ENCODE results near the gene BRIP1.

BRIP1 gene

DNA sequence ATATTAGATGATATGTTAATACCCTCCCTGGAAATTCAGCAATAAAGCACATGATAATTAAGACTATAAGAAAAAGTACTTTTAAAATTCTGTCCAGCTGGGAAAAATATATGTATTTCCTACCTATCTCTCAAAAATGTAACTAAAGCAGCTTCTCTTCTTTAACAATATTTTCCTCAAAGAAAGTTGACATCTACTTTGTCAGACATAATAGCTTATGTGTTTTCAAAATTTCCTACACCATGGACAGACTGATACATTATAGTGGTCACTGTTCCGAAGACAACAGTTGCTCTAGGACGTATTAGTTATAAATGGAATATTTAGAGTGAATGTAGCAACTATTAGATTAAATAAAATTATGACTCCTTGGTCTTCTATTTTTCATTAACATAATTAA lies 140.9 kb downstream of the BRIP1 start:
- TF ChIP-seq, protein P1, sequence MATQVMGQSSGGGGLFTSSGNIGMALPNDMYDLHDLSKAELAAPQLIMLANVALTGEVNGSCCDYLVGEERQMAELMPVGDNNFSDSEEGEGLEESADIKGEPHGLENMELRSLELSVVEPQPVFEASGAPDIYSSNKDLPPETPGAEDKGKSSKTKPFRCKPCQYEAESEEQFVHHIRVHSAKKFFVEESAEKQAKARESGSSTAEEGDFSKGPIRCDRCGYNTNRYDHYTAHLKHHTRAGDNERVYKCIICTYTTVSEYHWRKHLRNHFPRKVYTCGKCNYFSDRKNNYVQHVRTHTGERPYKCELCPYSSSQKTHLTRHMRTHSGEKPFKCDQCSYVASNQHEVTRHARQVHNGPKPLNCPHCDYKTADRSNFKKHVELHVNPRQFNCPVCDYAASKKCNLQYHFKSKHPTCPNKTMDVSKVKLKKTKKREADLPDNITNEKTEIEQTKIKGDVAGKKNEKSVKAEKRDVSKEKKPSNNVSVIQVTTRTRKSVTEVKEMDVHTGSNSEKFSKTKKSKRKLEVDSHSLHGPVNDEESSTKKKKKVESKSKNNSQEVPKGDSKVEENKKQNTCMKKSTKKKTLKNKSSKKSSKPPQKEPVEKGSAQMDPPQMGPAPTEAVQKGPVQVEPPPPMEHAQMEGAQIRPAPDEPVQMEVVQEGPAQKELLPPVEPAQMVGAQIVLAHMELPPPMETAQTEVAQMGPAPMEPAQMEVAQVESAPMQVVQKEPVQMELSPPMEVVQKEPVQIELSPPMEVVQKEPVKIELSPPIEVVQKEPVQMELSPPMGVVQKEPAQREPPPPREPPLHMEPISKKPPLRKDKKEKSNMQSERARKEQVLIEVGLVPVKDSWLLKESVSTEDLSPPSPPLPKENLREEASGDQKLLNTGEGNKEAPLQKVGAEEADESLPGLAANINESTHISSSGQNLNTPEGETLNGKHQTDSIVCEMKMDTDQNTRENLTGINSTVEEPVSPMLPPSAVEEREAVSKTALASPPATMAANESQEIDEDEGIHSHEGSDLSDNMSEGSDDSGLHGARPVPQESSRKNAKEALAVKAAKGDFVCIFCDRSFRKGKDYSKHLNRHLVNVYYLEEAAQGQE (IDR thresholded peaks at IDR 0.05; ENCODE audit: low read depth), result no peak
- TF ChIP-seq ZBTB7A (IDR thresholded peaks at IDR 0.05; ENCODE audit: low read depth) (no peak), YY1 (IDR thresholded peaks at IDR 0.05; ENCODE audit: low read depth) (no peak), FOXM1 (IDR thresholded peaks at IDR 0.05; ENCODE audit: borderline replicate concordance, low read depth) (no peak), EGR1 (IDR thresholded peaks at IDR 0.05) (no peak), NFIC (IDR thresholded peaks at IDR 0.05) (no peak)
- TF ChIP-seq, protein P2, sequence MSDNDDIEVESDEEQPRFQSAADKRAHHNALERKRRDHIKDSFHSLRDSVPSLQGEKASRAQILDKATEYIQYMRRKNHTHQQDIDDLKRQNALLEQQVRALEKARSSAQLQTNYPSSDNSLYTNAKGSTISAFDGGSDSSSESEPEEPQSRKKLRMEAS (IDR thresholded peaks at IDR 0.05), result no peak

- TF ChIP-seq, protein P3, sequence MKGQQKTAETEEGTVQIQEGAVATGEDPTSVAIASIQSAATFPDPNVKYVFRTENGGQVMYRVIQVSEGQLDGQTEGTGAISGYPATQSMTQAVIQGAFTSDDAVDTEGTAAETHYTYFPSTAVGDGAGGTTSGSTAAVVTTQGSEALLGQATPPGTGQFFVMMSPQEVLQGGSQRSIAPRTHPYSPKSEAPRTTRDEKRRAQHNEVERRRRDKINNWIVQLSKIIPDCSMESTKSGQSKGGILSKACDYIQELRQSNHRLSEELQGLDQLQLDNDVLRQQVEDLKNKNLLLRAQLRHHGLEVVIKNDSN (IDR thresholded peaks at IDR 0.05), result no peak
- TF ChIP-seq CREB1 (IDR thresholded peaks at IDR 0.05; ENCODE audit: low read depth), result no peak
- TF ChIP-seq TEAD4 (IDR thresholded peaks at IDR 0.05), result no peak
- TF ChIP-seq TCF12 (IDR thresholded peaks at IDR 0.05; ENCODE audit: low read depth), result no peak
Observed at GRCh38 chr17:61720016-61720795, 143.1 kb downstream of the BRIP1 start.

DNA sequence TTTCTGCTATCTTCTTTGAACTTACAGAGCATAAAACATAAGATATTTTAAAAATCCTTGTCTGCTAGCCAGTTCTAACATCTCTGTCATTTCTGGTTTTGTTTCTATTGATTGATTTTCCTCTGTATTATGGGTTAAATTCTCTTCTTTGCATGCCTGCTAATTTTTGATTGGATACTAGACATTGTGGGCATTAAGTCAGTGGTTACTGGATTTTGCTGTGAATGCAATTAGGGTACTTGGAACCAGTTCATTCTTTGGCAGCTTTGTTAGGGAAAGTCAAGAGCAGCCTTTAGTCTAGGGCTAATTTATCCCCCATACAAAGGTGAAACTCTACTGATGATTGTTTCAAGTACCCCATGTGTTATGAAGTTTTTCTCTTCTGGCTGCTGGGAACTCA lies 145.3 kb downstream of the BRIP1 start:
- no peak for TF ChIP-seq TCF12 (IDR thresholded peaks at IDR 0.05; ENCODE audit: low read depth)

- no peak for TF ChIP-seq RAD21 (IDR thresholded peaks at IDR 0.05; ENCODE audit: low read depth)
- no peak for TF ChIP-seq FOXM1 (IDR thresholded peaks at IDR 0.05; ENCODE audit: borderline replicate concordance, low read depth)
- TF ChIP-seq EP300 (IDR thresholded peaks at IDR 0.05; ENCODE audit: borderline replicate concordance), result no peak
- TF ChIP-seq TAF1 (IDR thresholded peaks at IDR 0.05; ENCODE audit: low read depth), result no peak
Observed at GRCh38 chr17:61717352-61717751, 146.0 kb downstream of the BRIP1 start.

DNA sequence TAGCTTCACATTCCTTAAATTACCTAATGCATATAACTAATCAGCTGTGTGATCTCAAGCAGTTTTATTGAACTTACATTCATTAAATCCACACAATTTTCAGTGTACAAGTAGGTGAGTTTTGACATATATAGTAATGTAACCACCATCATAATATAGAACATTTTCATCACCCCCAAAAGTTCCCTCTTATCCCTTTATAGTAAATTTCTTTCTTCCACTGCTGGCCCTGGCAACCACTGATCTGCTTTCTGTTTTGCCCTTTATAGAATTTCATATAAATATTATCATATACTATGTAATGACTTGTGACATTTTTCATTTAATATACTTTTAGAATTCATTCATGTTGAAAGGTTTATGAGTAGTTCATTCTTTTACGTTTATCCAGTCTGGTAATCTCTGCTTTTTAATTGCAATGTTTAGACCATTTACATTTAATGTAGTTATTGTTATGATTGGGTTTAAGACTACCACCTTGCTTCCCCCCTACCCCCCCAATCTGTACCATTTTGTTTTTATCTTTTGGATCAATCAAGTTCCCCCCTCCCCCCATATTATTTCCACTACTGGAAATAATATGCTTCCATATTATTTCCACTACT lies 147.0 kb downstream of the BRIP1 start:
- TF ChIP-seq RAD21 (IDR thresholded peaks at IDR 0.05; ENCODE audit: low read depth) (no peak), ZBTB7A (IDR thresholded peaks at IDR 0.05; ENCODE audit: low read depth) (no peak), CEBPB (IDR thresholded peaks at IDR 0.05) (no peak), YY1 (IDR thresholded peaks at IDR 0.05; ENCODE audit: low read depth) (no peak), TCF12 (IDR thresholded peaks at IDR 0.05; ENCODE audit: low read depth) (no peak), EGR1 (IDR thresholded peaks at IDR 0.05) (no peak), FOXM1 (IDR thresholded peaks at IDR 0.05; ENCODE audit: borderline replicate concordance, low read depth) (no peak), TAF1 (IDR thresholded peaks at IDR 0.05; ENCODE audit: low read depth) (no peak), CREB1 (IDR thresholded peaks at IDR 0.05; ENCODE audit: low read depth) (no peak), EP300 (IDR thresholded peaks at IDR 0.05; ENCODE audit: borderline replicate concordance) (no peak), NFIC (IDR thresholded peaks at IDR 0.05) (no peak), TEAD4 (IDR thresholded peaks at IDR 0.05) (no peak)
- TF ChIP-seq, protein P3 (IDR thresholded peaks at IDR 0.05), result no peak
- TF ChIP-seq, protein P2 (IDR thresholded peaks at IDR 0.05), result no peak
- TF ChIP-seq, protein P1 (IDR thresholded peaks at IDR 0.05; ENCODE audit: low read depth), result no peak

DNA sequence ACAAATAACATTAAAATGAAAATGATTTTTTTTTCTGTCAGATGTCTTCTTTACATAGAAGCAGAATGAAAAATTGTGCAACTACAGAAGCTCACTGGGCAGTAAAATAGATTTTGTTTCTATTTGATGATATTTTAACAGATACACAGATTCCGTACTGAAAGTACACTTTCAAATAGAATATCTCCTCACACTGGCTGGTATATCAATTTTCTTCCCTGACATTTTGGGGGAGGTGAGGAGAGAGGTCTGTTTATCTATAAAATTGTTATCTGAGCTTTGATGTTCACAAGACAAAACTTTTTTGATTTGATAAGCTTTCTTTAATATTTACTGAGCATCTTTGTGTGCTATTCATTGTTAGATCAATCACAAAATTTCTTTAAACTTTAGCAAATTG lies 148.0 kb downstream of the BRIP1 start:
- TF ChIP-seq RAD21 (IDR thresholded peaks at IDR 0.05; ENCODE audit: low read depth) (no peak), CEBPB (IDR thresholded peaks at IDR 0.05) (no peak), EGR1 (IDR thresholded peaks at IDR 0.05) (no peak), TAF1 (IDR thresholded peaks at IDR 0.05; ENCODE audit: low read depth) (no peak), FOXM1 (IDR thresholded peaks at IDR 0.05; ENCODE audit: borderline replicate concordance, low read depth) (no peak), TCF12 (IDR thresholded peaks at IDR 0.05; ENCODE audit: low read depth) (no peak), TEAD4 (IDR thresholded peaks at IDR 0.05) (no peak)
